Retina (tissue), 1 donor: ENCODE results near the gene SCAMP4.
A peak's percentile ranks its signal among the peaks of the same experiment; 100 is the strongest.
"Not testable (repeated sequence)": the region's sequence is repeated elsewhere in the genome, so short reads cannot be mapped to it uniquely, and the experiment has no call there.

Experiments used
- DNase-seq: peaks from one replicate; pipeline ENCODE4 v3.0.0-alpha.2; 2016

SCAMP4 gene

GRCh38 chr19:1866693-1867348 is 38.4 kb upstream of the SCAMP4 start:
- no peak for DNase-seq

DNA sequence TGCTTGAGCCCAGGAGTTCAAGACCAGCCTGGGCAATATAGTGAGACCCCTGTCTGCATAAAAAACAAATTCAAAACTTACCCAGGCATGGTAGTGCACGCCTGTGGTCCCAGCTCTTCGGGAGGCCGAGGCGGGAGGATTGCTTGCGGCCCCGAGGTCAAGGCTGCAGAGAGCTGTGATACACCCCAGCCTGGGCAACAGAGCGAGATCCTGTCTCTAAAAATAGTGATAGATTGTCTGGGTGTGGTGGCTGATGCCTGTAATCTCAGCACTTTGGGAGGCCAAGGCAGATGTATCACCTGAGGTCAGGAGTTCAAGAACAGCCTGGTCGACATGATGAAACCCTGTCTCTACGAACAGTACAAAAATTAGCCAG is 37.9 kb upstream of the SCAMP4 start:
- no peak for DNase-seq

GRCh38 chr19:1868971-1869370 is 36.2 kb upstream of the SCAMP4 start:
- DNase-seq = no peak

DNA sequence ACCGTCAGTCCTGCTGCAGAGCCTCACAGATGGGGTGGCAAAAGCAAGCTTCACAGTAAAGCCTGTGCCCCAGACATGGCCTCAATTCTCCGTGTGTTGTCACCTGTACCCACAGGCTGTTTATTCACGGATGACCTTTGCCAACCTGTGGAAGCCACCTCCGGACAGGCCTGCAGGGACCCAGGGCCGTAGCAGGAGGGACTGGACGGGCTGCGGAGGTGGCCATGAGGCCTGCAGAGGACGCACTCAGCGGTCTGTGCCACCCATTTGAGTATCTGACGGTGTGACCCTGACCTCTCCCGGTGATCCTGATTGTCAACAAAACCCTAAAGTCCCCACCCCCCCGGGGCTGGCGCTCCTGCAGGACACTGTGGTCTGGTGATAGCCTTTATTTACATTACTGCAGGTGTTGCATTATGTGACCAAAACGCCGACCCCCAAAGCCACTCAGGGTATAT is 34.0 kb upstream of the SCAMP4 start:
- DNase-seq = no peak

- DNase-seq = no peak
Observed at GRCh38 chr19:1871630-1872029, 33.6 kb upstream of the SCAMP4 start.

DNA sequence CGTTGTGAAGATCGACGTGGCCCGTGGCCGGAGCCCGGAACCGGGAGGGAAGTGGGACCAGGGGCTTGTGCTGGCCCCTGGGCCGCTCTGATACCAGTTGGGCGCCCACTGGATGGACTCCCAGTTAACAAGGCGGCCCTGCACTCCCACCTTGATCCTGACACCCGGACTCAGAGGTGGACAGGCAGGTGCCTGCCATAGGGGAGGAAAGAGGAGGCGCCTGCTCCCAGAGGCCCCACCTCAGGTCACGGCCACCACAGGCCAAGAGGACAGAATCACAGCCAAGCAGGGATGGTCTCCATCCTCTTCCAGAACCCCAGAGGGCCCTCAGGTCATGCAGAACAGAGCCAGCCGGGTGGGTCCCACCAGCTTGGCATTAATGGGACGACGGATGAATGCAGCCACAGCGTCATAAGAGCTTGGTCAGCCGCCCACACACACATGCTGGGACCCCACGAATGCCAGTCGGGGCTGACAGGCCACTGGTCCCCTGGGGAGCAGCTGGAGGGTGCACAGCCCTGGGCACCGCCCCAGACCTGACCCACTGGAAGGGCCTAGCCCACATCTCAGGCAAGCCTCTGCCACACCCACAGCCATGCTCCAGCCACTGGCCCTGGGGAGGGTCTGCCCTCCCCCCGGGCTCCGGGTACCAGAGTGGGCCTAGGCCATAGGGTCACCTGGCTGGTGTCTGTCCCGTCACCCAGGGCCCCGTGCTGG is 32.2 kb upstream of the SCAMP4 start:
- no peak for DNase-seq

DNA sequence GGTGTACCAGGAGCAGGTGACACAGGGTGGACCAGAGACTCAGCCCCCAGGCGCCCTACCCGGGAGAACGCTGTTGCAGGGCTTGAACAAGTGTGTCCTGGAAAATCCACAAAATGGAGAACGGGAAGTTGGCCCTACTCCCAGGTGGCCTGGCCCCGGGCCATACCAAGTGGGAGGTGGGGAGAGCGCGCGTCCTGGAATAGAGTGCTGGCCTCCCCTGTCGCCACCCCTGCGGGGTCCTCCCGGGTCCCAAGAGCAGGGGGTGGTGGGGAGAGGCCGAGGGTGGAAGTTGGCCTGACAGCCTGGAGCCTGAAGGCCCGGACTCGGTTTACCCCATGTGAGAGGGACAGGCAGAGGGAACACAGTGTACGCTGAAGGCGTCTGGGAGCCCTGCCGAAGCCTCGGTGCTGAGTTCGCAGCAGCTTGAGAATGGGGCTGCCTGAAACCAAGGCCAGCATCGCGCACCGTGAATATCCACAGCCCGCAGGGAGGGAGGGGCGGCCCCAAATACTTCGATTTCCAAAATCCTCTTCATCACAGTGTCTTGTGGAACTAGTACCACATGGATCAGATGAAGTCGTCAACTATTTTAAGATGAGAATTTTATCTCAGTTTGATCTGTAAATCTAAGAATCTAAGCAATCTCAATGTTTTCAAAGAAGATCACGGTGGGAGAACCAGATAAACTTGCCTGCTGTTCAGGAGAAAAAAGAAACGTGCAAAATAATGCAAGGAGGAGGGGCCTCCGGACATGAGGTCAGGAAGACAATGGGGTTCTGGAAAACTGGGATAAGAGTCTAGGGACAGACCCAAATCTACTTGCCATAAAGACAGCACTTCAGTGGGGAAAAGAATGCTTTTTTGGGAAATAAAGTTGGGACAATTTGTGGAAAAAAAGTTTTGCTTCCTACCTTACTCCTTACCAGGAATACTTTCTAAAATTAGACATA is 31.4 kb upstream of the SCAMP4 start:
- DNase-seq = no peak

- DNase-seq = no peak
Observed at GRCh38 chr19:1874554-1875185, 30.5 kb upstream of the SCAMP4 start.

GRCh38 chr19:1875265-1875645 is 29.9 kb upstream of the SCAMP4 start:
- DNase-seq = not testable (repeated sequence)

GRCh38 chr19:1875646-1876495 is 29.3 kb upstream of the SCAMP4 start:
- peak; percentile 97 for DNase-seq

DNA sequence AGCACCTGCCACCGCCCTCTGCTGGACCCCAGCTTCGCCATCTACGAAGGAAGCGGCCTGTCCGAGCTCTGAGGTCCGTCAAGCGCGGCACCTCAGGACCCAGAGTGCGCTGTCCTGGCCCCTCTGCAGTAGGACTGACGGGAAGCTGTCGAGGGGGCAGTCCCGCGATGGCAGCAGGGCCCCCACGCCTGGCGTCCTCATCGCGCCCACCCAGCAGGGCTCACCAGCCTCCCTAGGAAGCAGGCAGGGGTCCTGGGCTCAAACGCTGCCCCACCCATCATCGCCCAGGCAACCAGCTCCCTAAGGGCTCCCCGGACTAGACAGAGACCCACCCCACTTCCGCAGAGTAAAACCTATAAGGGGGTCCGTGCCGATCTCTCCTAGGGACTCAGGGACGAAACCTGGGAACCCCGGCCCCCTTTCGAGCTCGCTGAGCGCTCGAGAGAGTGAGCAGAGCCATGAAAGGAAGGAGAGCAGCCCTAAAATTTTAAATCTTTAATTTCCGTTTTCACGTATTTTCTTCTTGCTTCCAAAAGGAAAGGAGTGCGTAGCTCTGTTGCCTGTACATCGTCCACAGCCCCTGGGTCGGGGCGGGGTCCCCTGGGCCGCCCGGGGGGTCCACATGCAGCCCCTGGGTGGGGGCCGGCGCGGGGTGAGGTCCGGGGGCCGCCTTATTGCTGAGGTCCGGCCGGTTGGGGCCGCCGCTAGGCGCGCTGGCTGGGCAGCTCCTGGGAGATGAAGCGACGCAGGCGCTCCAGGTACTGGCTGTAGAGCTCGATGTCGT is 28.5 kb upstream of the SCAMP4 start:
- DNase-seq = not testable (repeated sequence)

GRCh38 chr19:1877280-1877660 is 27.9 kb upstream of the SCAMP4 start:
- DNase-seq = not testable (repeated sequence)

DNA sequence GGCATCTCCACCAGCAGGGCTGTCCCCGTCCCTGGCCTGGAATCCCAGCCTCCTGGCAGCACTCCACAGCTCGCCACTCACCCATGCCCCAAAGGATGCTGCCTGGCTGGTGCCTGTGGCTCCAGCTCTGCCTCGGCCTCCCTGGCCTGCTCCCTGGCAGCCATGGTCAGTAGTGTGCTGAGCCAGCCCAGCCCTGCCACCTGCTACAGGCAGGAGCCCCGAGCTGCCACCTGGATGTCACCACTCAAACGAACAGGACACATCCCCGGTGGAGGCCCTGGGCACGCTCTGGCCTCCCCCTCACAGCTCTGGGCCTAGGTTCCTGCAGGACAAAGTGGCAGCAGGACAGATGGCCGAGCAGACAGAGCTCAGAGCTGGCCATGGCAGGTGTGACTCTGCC is 26.6 kb upstream of the SCAMP4 start:
- DNase-seq = not testable (repeated sequence)

- not testable (repeated sequence) for DNase-seq
Observed at GRCh38 chr19:1879982-1880381, 25.2 kb upstream of the SCAMP4 start.

- DNase-seq = no peak
Observed at GRCh38 chr19:1880611-1881392, 24.4 kb upstream of the SCAMP4 start.

GRCh38 chr19:1881393-1882088 is 23.7 kb upstream of the SCAMP4 start:
- DNase-seq = not testable (repeated sequence)

DNA sequence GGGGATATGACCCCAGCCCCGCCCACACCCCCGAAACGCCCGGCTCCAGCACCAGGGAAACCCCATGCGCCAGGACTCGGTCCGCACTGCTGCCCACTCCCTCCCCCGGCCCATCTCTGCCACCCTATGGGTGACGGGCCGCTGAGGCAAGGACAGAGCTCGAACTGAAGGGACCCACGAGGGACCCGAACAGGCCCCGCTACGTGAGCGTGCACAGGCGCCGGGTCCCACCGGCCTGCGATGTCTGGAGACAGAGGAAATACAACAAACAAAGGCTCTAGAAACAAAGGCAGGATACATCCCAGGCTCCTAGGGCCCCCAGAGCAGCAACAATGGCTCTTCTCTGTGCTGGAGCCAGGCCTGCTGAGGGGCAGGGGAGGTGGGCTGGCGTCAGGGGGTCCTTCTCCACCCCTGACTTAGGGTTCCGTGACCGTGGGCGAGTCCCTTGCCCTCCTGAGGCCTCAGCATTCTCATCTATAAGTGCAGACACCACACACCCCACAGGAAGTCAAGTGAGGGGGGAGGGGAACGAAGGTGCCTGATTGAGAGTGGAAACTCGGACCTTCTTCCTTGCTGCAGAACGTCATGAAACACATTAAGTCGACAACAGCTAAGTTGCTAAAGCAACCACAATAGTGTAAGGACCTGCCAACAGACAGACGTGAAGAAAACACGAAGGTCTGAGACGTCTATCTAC is 23.0 kb upstream of the SCAMP4 start:
- DNase-seq = no peak

- DNase-seq = no peak
Observed at GRCh38 chr19:1882786-1883692, 22.2 kb upstream of the SCAMP4 start.
